Measurements from ENCODE around the gene PHF14.
"Not testable (repeated sequence)": the region's sequence is repeated elsewhere in the genome, so short reads cannot be mapped to it uniquely, and the experiment has no call there.

Gene PHF14

GRCh38 chr7:10973061-10973941 is at the start of gene PHF14:
Gene PHF14 (plus strand): TSS chr7:10973872. CDS start chr7:10974324, 452 bp downstream.
- peak; percentile 96 for DNase-seq

GRCh38 chr7:10924370-10924769 is 49.3 kb upstream of the PHF14 start:
- no peak for DNase-seq

- not testable (repeated sequence) for DNase-seq
Observed at GRCh38 chr7:10928203-10928602, 45.5 kb upstream of the PHF14 start.

- no peak for DNase-seq
Observed at GRCh38 chr7:10930551-10930950, 43.1 kb upstream of the PHF14 start.

- no peak for DNase-seq
Observed at GRCh38 chr7:10931161-10931560, 42.5 kb upstream of the PHF14 start.

GRCh38 chr7:10934292-10934691 is 39.4 kb upstream of the PHF14 start:
- no peak for DNase-seq

- DNase-seq = no peak
Observed at GRCh38 chr7:10939237-10939910, 34.3 kb upstream of the PHF14 start.

- peak; percentile 90 for DNase-seq
Observed at GRCh38 chr7:10939911-10940703, 33.6 kb upstream of the PHF14 start.

GRCh38 chr7:10940704-10941355 is 32.8 kb upstream of the PHF14 start:
- peak; percentile 43 for DNase-seq

GRCh38 chr7:10950494-10950893 is 23.2 kb upstream of the PHF14 start:
- no peak for DNase-seq

- DNase-seq = not testable (repeated sequence)
Observed at GRCh38 chr7:10950974-10951578, 22.6 kb upstream of the PHF14 start.

- no peak for DNase-seq
Observed at GRCh38 chr7:10952588-10952987, 21.1 kb upstream of the PHF14 start.

GRCh38 chr7:10953078-10953750 is 20.5 kb upstream of the PHF14 start:
- not testable (repeated sequence) for DNase-seq

GRCh38 chr7:10956528-10956927 is 17.1 kb upstream of the PHF14 start:
- DNase-seq = no peak

- not testable (repeated sequence) for DNase-seq
Observed at GRCh38 chr7:10960242-10960641, 13.4 kb upstream of the PHF14 start.

GRCh38 chr7:10965016-10965415 is 8.7 kb upstream of the PHF14 start:
- not testable (repeated sequence) for DNase-seq

GRCh38 chr7:10972174-10972573 is 1.5 kb upstream of the PHF14 start:
- DNase-seq = no peak

GRCh38 chr7:10973942-10974911 is 555 bp downstream of the PHF14 start:
- no peak for DNase-seq

- DNase-seq = no peak
Observed at GRCh38 chr7:10977113-10977512, 3.4 kb downstream of the PHF14 start.

GRCh38 chr7:10981317-10981716 is 7.6 kb downstream of the PHF14 start:
- no peak for DNase-seq

Data from CD4-positive, alpha-beta T cell treated with Interleukin-21 for 1 hour (primary cell).